Astrocyte of the spinal cord (primary cell): Measurements from ENCODE around the gene PCDHGB1.
"Not testable (repeated sequence)": the region's sequence is repeated elsewhere in the genome, so short reads cannot be mapped to it uniquely, and the experiment has no call there.

Source experiments
- DNase-seq: peaks from one replicate; pipeline ENCODE4 v3.0.0; 2011; ENCODE audit warnings: low read depth, low spot score
- H3K4me3 ChIP-seq: 2 replicates; pipeline ENCODE4 v1.5.1; 2011; ENCODE audit warnings: low read depth, mild to moderate bottlenecking, low read length, moderate library complexity
- CTCF ChIP-seq: IDR thresholded peaks from 2 replicates; pipeline ENCODE4 v1.5.1; 2012; ENCODE audit warnings: low read depth, mild to moderate bottlenecking, low read length, inconsistent platforms
- in situ Hi-C: cut with HindIII; loops from 2 replicates; pipeline ENCODE4 v1.10.0; 2017; ENCODE audit warnings: low sequenced_read_pairs

The PCDHGB1 gene

GRCh38 chr5:141338538-141339306, 11.2 kb upstream of the PCDHGB1 start, which contains the start of gene PCDHGA2:
TSS of gene PCDHGA2 (plus strand) at chr5:141338760.
- peak; percentile 56 for TF ChIP-seq CTCF
- in situ Hi-C loops: no loop called here
- peak within 1 kb of the TSS; percentile 31 for H3K4me3 ChIP-seq
- DNase-seq: peak; percentile 67

GRCh38 chr5:141340781-141341354, 9.0 kb upstream of the PCDHGB1 start:
- in situ Hi-C loops: not testable (repeated sequence)

GRCh38 chr5:141342773-141343172, 7.1 kb upstream of the PCDHGB1 start:
- no peak for DNase-seq
- in situ Hi-C loops: no loop called here
- no peak for TF ChIP-seq CTCF
- H3K4me3 ChIP-seq: no peak overlapping the region

More at GRCh38 chr5:141340781-141341354, 9.0 kb upstream of the PCDHGB1 start:
- DNase-seq, H3K4me3 ChIP-seq: not testable (repeated sequence)

GRCh38 chr5:141343242-141343952, 6.5 kb upstream of the PCDHGB1 start, which contains the start of gene PCDHGA3:
TSS of gene PCDHGA3 (plus strand) at chr5:141343829. CDS start at chr5:141344034, 205 bp downstream.
- H3K4me3 ChIP-seq: peak within 1 kb of the TSS; percentile 39
- TF ChIP-seq CTCF: peak; percentile 49
- peak; percentile 62 for DNase-seq
- in situ Hi-C loops: no loop called here

GRCh38 chr5:141343953-141344463, 5.9 kb upstream of the PCDHGB1 start:
- DNase-seq: no peak
- H3K4me3 ChIP-seq: peak overlapping the region; percentile 39
- TF ChIP-seq CTCF: no peak
- in situ Hi-C loops: no loop called here

GRCh38 chr5:141345327-141345726, 4.6 kb upstream of the PCDHGB1 start:
- in situ Hi-C loops: no loop called here
- no peak for DNase-seq
- TF ChIP-seq CTCF: no peak
- no peak overlapping the region for H3K4me3 ChIP-seq

GRCh38 chr5:141346017-141346416, 3.9 kb upstream of the PCDHGB1 start:
- in situ Hi-C loops, H3K4me3 ChIP-seq, DNase-seq: not testable (repeated sequence)
